Myocyte (in vitro differentiated cells): ENCODE data around the gene TIMM10. TPM values are rescaled to one million over a fixed set of nuclear protein-coding genes. Genes with fewer than 3 reads are reported as not detected.
"Not testable (repeated sequence)": the region's sequence is repeated elsewhere in the genome, so short reads cannot be mapped to it uniquely, and the experiment has no call there.

Experiments
- DNase-seq: peaks from one replicate; pipeline ENCODE4 v3.0.0-alpha.2; 2012; ENCODE audit warnings: low read depth
- total RNA-seq: library from RNA; depleted of rRNA; stranded (reverse); fragments of >200 nt; gene quantifications from 2 replicates; pipeline ENCODE4 v1.2.3, GENCODE V29; 2014

The TIMM10 gene
- total RNA-seq, 1 donor from 2014 or later = 31.2 TPM

GRCh38 chr11:57542582-57542981 is 12.0 kb upstream of the TIMM10 start:
- no peak for DNase-seq

GRCh38 chr11:57541169-57541568 is 10.6 kb upstream of the TIMM10 start:
- peak; percentile 80 for DNase-seq

GRCh38 chr11:57539342-57539741 is 8.8 kb upstream of the TIMM10 start:
- DNase-seq = peak; percentile 30

GRCh38 chr11:57536947-57537619 is 6.5 kb upstream of the TIMM10 start, which contains the start of gene SMTNL1:
Gene SMTNL1 (plus strand): TSS chr11:57537595. CDS start chr11:57542643, 5,048 bp downstream.
- DNase-seq = peak; percentile 70

GRCh38 chr11:57534449-57534848 is 3.9 kb upstream of the TIMM10 start:
- DNase-seq = not testable (repeated sequence)

GRCh38 chr11:57530215-57530595 is 349 bp downstream of the TIMM10 start:
- no peak for DNase-seq

GRCh38 chr11:57529012-57529411 is 1.5 kb downstream of the TIMM10 start:
- no peak for DNase-seq

- DNase-seq = peak; percentile 67
These were observed 3.4 kb downstream of the TIMM10 start for GRCh38 chr11:57527056-57527631.

GRCh38 chr11:57523419-57523818 is 7.1 kb downstream of the TIMM10 start:
- no peak for DNase-seq

- no peak for DNase-seq
These were observed 9.4 kb downstream of the TIMM10 start for GRCh38 chr11:57521116-57521515.

GRCh38 chr11:57516061-57516443 is 14.5 kb downstream of the TIMM10 start:
- no peak for DNase-seq

GRCh38 chr11:57515332-57516060 is 15.1 kb downstream of the TIMM10 start, which contains the start of gene SLC43A1:
Gene SLC43A1 (minus strand): TSS chr11:57515702. CDS start chr11:57514111, 1,591 bp downstream.
- peak; percentile 72 for DNase-seq

- peak; percentile 47 for DNase-seq
These were observed 15.8 kb downstream of the TIMM10 start for GRCh38 chr11:57514538-57515331.

- DNase-seq = no peak
These were observed 16.5 kb downstream of the TIMM10 start for GRCh38 chr11:57513911-57514537.

GRCh38 chr11:57513452-57513795 is 17.1 kb downstream of the TIMM10 start:
- no peak for DNase-seq

- no peak for DNase-seq
These were observed 17.7 kb downstream of the TIMM10 start for GRCh38 chr11:57512646-57513451.

GRCh38 chr11:57511741-57512430 is 18.7 kb downstream of the TIMM10 start:
- no peak for DNase-seq

- no peak for DNase-seq
These were observed 22.0 kb downstream of the TIMM10 start for GRCh38 chr11:57508341-57509170.

GRCh38 chr11:57506522-57506921 is 24.0 kb downstream of the TIMM10 start:
- no peak for DNase-seq
